Astrocyte (in vitro differentiated cells and primary cell): ENCODE results near the gene TNIK.

Experiments used
- EZH2 ChIP-seq: IDR thresholded peaks from 2 replicates; pipeline ENCODE4 v1.6.1; 2012; ENCODE audit warnings: mild to moderate bottlenecking, low read length, inconsistent platforms; ENCODE audit not compliant: insufficient read depth
- TF ChIP-seq, protein P1 (sequence below): IDR thresholded peaks from 2 replicates; pipeline ENCODE4 v1.5.1; 2011; ENCODE audit warnings: low read depth, mild to moderate bottlenecking, inconsistent platforms, low read length, moderate library complexity; ENCODE audit not compliant: insufficient read depth

GRCh38 chr3:171352387-171352935 lies 107.7 kb downstream of the TNIK start:
- TF ChIP-seq, protein P1, sequence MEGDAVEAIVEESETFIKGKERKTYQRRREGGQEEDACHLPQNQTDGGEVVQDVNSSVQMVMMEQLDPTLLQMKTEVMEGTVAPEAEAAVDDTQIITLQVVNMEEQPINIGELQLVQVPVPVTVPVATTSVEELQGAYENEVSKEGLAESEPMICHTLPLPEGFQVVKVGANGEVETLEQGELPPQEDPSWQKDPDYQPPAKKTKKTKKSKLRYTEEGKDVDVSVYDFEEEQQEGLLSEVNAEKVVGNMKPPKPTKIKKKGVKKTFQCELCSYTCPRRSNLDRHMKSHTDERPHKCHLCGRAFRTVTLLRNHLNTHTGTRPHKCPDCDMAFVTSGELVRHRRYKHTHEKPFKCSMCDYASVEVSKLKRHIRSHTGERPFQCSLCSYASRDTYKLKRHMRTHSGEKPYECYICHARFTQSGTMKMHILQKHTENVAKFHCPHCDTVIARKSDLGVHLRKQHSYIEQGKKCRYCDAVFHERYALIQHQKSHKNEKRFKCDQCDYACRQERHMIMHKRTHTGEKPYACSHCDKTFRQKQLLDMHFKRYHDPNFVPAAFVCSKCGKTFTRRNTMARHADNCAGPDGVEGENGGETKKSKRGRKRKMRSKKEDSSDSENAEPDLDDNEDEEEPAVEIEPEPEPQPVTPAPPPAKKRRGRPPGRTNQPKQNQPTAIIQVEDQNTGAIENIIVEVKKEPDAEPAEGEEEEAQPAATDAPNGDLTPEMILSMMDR = no peak
- no peak for TF ChIP-seq EZH2
